ENCODE measurements around the gene NT5DC2.

GRCh38 chr3:52494445-52494844 lies 39.2 kb downstream of the NT5DC2 start:
- no peak for TF ChIP-seq CTCF (IDR thresholded peaks at IDR 0.05)
- TF ChIP-seq POLR2A (IDR thresholded peaks at IDR 0.05), result no peak

All from sigmoid colon (tissue), 3 donors.